ENCODE results near the gene NEUROD1. TPM values are rescaled to one million over a fixed set of nuclear protein-coding genes. Genes with fewer than 3 reads are reported as not detected.

NEUROD1 gene
- total and polyA plus RNA-seq, 2 experiments from 2014 or later, result 0.53 to 1.3 TPM

- no peaks in the 10 kb centered on the region for H4K20me1 ChIP-seq (ENCODE audit: insufficient read depth, poor library complexity, severe bottlenecking)
- H3K27ac ChIP-seq, result no peak overlapping the region
- no peaks in the 10 kb centered on the region for H3K9me3 ChIP-seq (ENCODE audit: low read depth)
- H3K79me2 ChIP-seq, result no peaks in the 10 kb centered on the region
- no peak for DNase-seq (ENCODE audit: low spot score)
- 61% methylated on average over 7 of the region's 7 CpGs for WGBS (ENCODE audit: low lambda C conversion rate, missing lambda C conversion rate)
- TF ChIP-seq EZH2 (IDR thresholded peaks at IDR 0.05; ENCODE audit: borderline replicate concordance), result no peak
- TF ChIP-seq CTCF (IDR thresholded peaks at IDR 0.05; ENCODE audit: poor library complexity), result no peak
- no peak for TF ChIP-seq EZH2phosphoT487 (IDR thresholded peaks at IDR 0.05; ENCODE audit: low read depth, severe bottlenecking, unreplicated experiment)
- no peaks in the 10 kb centered on the region for H3K4me1 ChIP-seq (ENCODE audit: insufficient read depth)
- peaks cover 38% of the 10 kb centered on the region for H3K27me3 ChIP-seq
- no peak overlapping the region for H3K4me3 ChIP-seq
- no peaks in the 10 kb centered on the region for H3K9me2 ChIP-seq (replicated peaks; ENCODE audit: insufficient read depth)
- H3K36me3 ChIP-seq (replicated peaks; ENCODE audit: insufficient read depth, low read depth), result no peaks in the 10 kb centered on the region
- H2AFZ ChIP-seq, result no peak overlapping the region
- peak overlapping the region; percentile 99 for H3K4me2 ChIP-seq
Observed at GRCh38 chr2:181655519-181655918, 24.8 kb downstream of the NEUROD1 start.

GRCh38 chr2:181649436-181649979 lies 30.8 kb downstream of the NEUROD1 start:
- H3K27ac ChIP-seq, result no peak overlapping the region
- H3K4me3 ChIP-seq, result no peak overlapping the region
- H3K36me3 ChIP-seq (replicated peaks; ENCODE audit: insufficient read depth, low read depth), result no peaks in the 10 kb centered on the region
- H3K79me2 ChIP-seq, result no peaks in the 10 kb centered on the region
- peaks cover 7% of the 10 kb centered on the region for H3K27me3 ChIP-seq
- H3K4me2 ChIP-seq, result no peak overlapping the region
- H3K9me3 ChIP-seq (ENCODE audit: low read depth), result no peaks in the 10 kb centered on the region
- no peak for DNase-seq (ENCODE audit: low spot score)
- TF ChIP-seq EZH2phosphoT487 (IDR thresholded peaks at IDR 0.05; ENCODE audit: low read depth, severe bottlenecking, unreplicated experiment) (no peak), CTCF (IDR thresholded peaks at IDR 0.05; ENCODE audit: poor library complexity) (no peak), EZH2 (IDR thresholded peaks at IDR 0.05; ENCODE audit: borderline replicate concordance) (no peak)
- H2AFZ ChIP-seq, result no peak overlapping the region
- 90% methylated on average over 4 of the region's 4 CpGs for WGBS (ENCODE audit: low lambda C conversion rate, missing lambda C conversion rate)
- H3K9me2 ChIP-seq (replicated peaks; ENCODE audit: insufficient read depth), result no peaks in the 10 kb centered on the region
- no peaks in the 10 kb centered on the region for H3K4me1 ChIP-seq (ENCODE audit: insufficient read depth)
- H4K20me1 ChIP-seq (ENCODE audit: insufficient read depth, poor library complexity, severe bottlenecking), result no peaks in the 10 kb centered on the region

- H3K36me3 ChIP-seq (replicated peaks; ENCODE audit: insufficient read depth, low read depth), result no peaks in the 10 kb centered on the region
- no peak for DNase-seq (ENCODE audit: low spot score)
- no peak overlapping the region for H3K4me3 ChIP-seq
- peaks cover 4% of the 10 kb centered on the region for H3K27me3 ChIP-seq
- no peaks in the 10 kb centered on the region for H4K20me1 ChIP-seq (ENCODE audit: insufficient read depth, poor library complexity, severe bottlenecking)
- H3K27ac ChIP-seq, result no peak overlapping the region
- WGBS (ENCODE audit: low lambda C conversion rate, missing lambda C conversion rate), result 86% methylated on average over 2 of the region's 2 CpGs
- no peaks in the 10 kb centered on the region for H3K79me2 ChIP-seq
- TF ChIP-seq EZH2phosphoT487 (IDR thresholded peaks at IDR 0.05; ENCODE audit: low read depth, severe bottlenecking, unreplicated experiment) (no peak), CTCF (IDR thresholded peaks at IDR 0.05; ENCODE audit: poor library complexity) (no peak), EZH2 (IDR thresholded peaks at IDR 0.05; ENCODE audit: borderline replicate concordance) (no peak)
- H3K9me3 ChIP-seq (ENCODE audit: low read depth), result no peaks in the 10 kb centered on the region
- no peaks in the 10 kb centered on the region for H3K9me2 ChIP-seq (replicated peaks; ENCODE audit: insufficient read depth)
- H3K4me1 ChIP-seq (ENCODE audit: insufficient read depth), result no peaks in the 10 kb centered on the region
- no peak overlapping the region for H3K4me2 ChIP-seq
- no peak overlapping the region for H2AFZ ChIP-seq
Observed at GRCh38 chr2:181648478-181649155, 31.7 kb downstream of the NEUROD1 start.
